ENCODE results near the gene PITHD1. TPM values are rescaled to one million over a fixed set of nuclear protein-coding genes. Genes with fewer than 3 reads are reported as not detected.

The PITHD1 gene
- total RNA-seq, 1 donor from 2014 or later, result 37.3 TPM

GRCh38 chr1:23772854-23773242 is 5.4 kb upstream of the PITHD1 start:
- Mint-ChIP-seq H3K27ac (ENCODE audit: unreplicated experiment) (no peak overlapping the region), H3K36me3 (ENCODE audit: low read depth, unreplicated experiment) (peaks cover 3% of the 10 kb centered on the region), H3K27me3 (ENCODE audit: low read depth, unreplicated experiment) (no peaks in the 10 kb centered on the region), H3K4me1 (ENCODE audit: low read depth, unreplicated experiment) (peaks cover 2% of the 10 kb centered on the region), H3K4me3 (ENCODE audit: unreplicated experiment) (no peak overlapping the region), H3K9me3 (ENCODE audit: unreplicated experiment) (no peaks in the 10 kb centered on the region)
- DNase-seq (ENCODE audit: low read depth), result no peak
- peaks cover 5% of the 10 kb centered on the region for H3K79me2 ChIP-seq (ENCODE audit: insufficient read depth, low read length)
- no peak for TF ChIP-seq CTCF (IDR thresholded peaks at IDR 0.05; ENCODE audit: insufficient read depth, low read depth, low read length)
- no peak for TF ChIP-seq EZH2 (IDR thresholded peaks at IDR 0.05; ENCODE audit: insufficient read depth, low read length)
- no peaks in the 10 kb centered on the region for H4K20me1 ChIP-seq (ENCODE audit: insufficient read depth, low read length)
- H3K27ac ChIP-seq (ENCODE audit: low read depth, low read length), result no peak overlapping the region
- no peaks in the 10 kb centered on the region for H3K27me3 ChIP-seq (ENCODE audit: insufficient read depth, low read length)
- no peaks in the 10 kb centered on the region for H3K4me1 ChIP-seq (ENCODE audit: insufficient read depth, low read length)
- no peak overlapping the region for H2AFZ ChIP-seq (ENCODE audit: low read depth, low read length)
- no peak overlapping the region for H3K9ac ChIP-seq (ENCODE audit: low read length)
- no peak overlapping the region for H3K4me3 ChIP-seq (ENCODE audit: insufficient read depth, low read depth, low read length)
- no peak for FAIRE-seq
- H3K4me2 ChIP-seq (ENCODE audit: low read length), result no peak overlapping the region
- H3K9me3 ChIP-seq (ENCODE audit: insufficient read depth, low read depth, low read length), result no peaks in the 10 kb centered on the region
- no peaks in the 10 kb centered on the region for H3K36me3 ChIP-seq (ENCODE audit: insufficient read depth, low read length)

- H3K4me3 Mint-ChIP-seq (ENCODE audit: unreplicated experiment), result no peak overlapping the region
These were observed 3.9 kb upstream of the PITHD1 start for GRCh38 chr1:23774174-23774880.

More at GRCh38 chr1:23774174-23774880, 3.9 kb upstream of the PITHD1 start:
- H3K27me3 Mint-ChIP-seq (ENCODE audit: low read depth, unreplicated experiment), result no peaks in the 10 kb centered on the region
- Histone ChIP-seq H4K20me1 (ENCODE audit: insufficient read depth, low read length) (peaks cover 7% of the 10 kb centered on the region), H3K9ac (ENCODE audit: low read length) (no peak overlapping the region), H3K4me2 (ENCODE audit: low read length) (no peak overlapping the region), H3K4me1 (ENCODE audit: insufficient read depth, low read length) (peaks cover 7% of the 10 kb centered on the region), H3K4me3 (ENCODE audit: insufficient read depth, low read depth, low read length) (no peak overlapping the region), H3K36me3 (ENCODE audit: insufficient read depth, low read length) (no peaks in the 10 kb centered on the region), H3K79me2 (ENCODE audit: insufficient read depth, low read length) (peaks cover 18% of the 10 kb centered on the region), H3K27me3 (ENCODE audit: insufficient read depth, low read length) (no peaks in the 10 kb centered on the region), H2AFZ (ENCODE audit: low read depth, low read length) (no peak overlapping the region), H3K9me3 (ENCODE audit: insufficient read depth, low read depth, low read length) (no peaks in the 10 kb centered on the region), H3K27ac (ENCODE audit: low read depth, low read length) (no peak overlapping the region)
- DNase-seq (ENCODE audit: low read depth) (no peak), FAIRE-seq (no peak)
- no peaks in the 10 kb centered on the region for H3K9me3 Mint-ChIP-seq (ENCODE audit: unreplicated experiment)
- no peak for TF ChIP-seq CTCF (IDR thresholded peaks at IDR 0.05; ENCODE audit: insufficient read depth, low read depth, low read length)
- TF ChIP-seq EZH2 (IDR thresholded peaks at IDR 0.05; ENCODE audit: insufficient read depth, low read length), result no peak
- H3K4me1 Mint-ChIP-seq (ENCODE audit: low read depth, unreplicated experiment), result peaks cover 5% of the 10 kb centered on the region
- no peak overlapping the region for H3K27ac Mint-ChIP-seq (ENCODE audit: unreplicated experiment)
- no peaks in the 10 kb centered on the region for H3K36me3 Mint-ChIP-seq (ENCODE audit: low read depth, unreplicated experiment)
